T-helper 2 cell treated with Interferon-gamma antibody and Interleukin-4, amounts not matched to agents 5 μg/mL and 100 μg/mL, for 36 hours (primary cell): ENCODE results near the gene GALNT16.

Experiments
- DNase-seq: peaks from one replicate; pipeline ENCODE4 v3.0.0; 2021; ENCODE audit warnings: low spot score
- H3K27ac Mint-ChIP-seq: one replicate; pipeline ENCODE4 v1.8.0; 2021; ENCODE audit warnings: mild to moderate bottlenecking, mixed read lengths
- H3K27me3 Mint-ChIP-seq: one replicate; pipeline ENCODE4 v1.8.0; 2021; ENCODE audit warnings: low read depth, mixed read lengths
- H3K36me3 Mint-ChIP-seq: one replicate; pipeline ENCODE4 v1.8.0; 2021; ENCODE audit warnings: low read depth, mixed read lengths
- H3K4me1 Mint-ChIP-seq: one replicate; pipeline ENCODE4 v1.8.0; 2021; ENCODE audit warnings: low read depth, mixed read lengths
- H3K4me3 Mint-ChIP-seq: one replicate; pipeline ENCODE4 v1.8.0; 2022; ENCODE audit warnings: mild to moderate bottlenecking, moderate library complexity, mixed read lengths
- H3K9me3 Mint-ChIP-seq: one replicate; pipeline ENCODE4 v1.8.0; 2021; ENCODE audit warnings: mixed read lengths

GALNT16 gene

GRCh38 chr14:69321601-69322330 is 61.8 kb downstream of the GALNT16 start:
- Mint-ChIP-seq H3K4me1 (no peaks in the 10 kb centered on the region), H3K27me3 (no peaks in the 10 kb centered on the region), H3K4me3 (no peak overlapping the region), H3K9me3 (no peaks in the 10 kb centered on the region), H3K36me3 (no peaks in the 10 kb centered on the region), H3K27ac (no peak overlapping the region)
- DNase-seq, result no peak

DNA sequence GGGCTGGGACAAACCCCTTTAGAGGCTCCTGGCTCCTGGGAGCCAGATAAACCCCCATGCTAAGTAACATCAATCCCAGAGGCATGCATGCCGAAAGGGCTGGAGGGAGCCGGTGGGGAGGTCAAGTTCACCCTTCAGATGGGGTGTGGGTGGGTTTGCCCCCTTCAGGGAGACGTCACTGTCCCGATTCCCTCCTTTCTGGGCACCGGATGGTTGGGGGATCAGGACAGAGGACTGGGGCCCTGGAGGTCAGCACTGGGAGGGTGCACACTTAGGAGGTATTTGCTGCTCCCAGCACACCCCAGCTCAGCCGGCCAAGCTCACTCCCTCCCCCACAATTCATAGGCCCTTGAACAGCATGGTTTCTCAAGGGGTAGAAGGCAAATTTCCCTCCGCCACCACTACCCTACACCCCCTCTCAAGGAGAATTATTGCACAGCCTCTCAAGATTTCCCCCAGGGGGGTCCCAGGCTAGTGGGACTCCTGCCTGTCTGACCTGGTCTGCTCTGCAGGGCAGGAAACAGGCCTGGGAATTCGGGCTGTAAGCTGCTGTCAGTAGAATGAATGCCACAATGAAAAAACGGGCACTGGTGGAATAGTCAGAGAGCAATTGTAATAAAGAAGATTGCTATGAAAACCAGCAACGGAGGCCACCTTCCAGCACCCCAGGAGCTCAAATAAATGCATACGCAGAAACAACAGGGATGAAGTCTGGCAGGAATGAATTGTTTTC is 63.5 kb downstream of the GALNT16 start:
- H3K36me3 Mint-ChIP-seq, result no peaks in the 10 kb centered on the region
- no peaks in the 10 kb centered on the region for H3K4me1 Mint-ChIP-seq
- no peak overlapping the region for H3K27ac Mint-ChIP-seq
- no peaks in the 10 kb centered on the region for H3K27me3 Mint-ChIP-seq
- H3K9me3 Mint-ChIP-seq, result no peaks in the 10 kb centered on the region
- H3K4me3 Mint-ChIP-seq, result no peak overlapping the region
- no peak for DNase-seq

- Mint-ChIP-seq H3K4me1 (no peaks in the 10 kb centered on the region), H3K27ac (no peak overlapping the region), H3K27me3 (no peaks in the 10 kb centered on the region), H3K36me3 (no peaks in the 10 kb centered on the region), H3K4me3 (no peak overlapping the region), H3K9me3 (no peaks in the 10 kb centered on the region)
- DNase-seq, result no peak
Observed at GRCh38 chr14:69323999-69324282, 64.0 kb downstream of the GALNT16 start.

GRCh38 chr14:69324341-69324931 is 64.5 kb downstream of the GALNT16 start:
- H3K36me3 Mint-ChIP-seq, result no peaks in the 10 kb centered on the region
- H3K4me3 Mint-ChIP-seq, result no peak overlapping the region
- no peaks in the 10 kb centered on the region for H3K27me3 Mint-ChIP-seq
- no peaks in the 10 kb centered on the region for H3K4me1 Mint-ChIP-seq
- H3K9me3 Mint-ChIP-seq, result no peaks in the 10 kb centered on the region
- no peak overlapping the region for H3K27ac Mint-ChIP-seq
- DNase-seq, result no peak

DNA sequence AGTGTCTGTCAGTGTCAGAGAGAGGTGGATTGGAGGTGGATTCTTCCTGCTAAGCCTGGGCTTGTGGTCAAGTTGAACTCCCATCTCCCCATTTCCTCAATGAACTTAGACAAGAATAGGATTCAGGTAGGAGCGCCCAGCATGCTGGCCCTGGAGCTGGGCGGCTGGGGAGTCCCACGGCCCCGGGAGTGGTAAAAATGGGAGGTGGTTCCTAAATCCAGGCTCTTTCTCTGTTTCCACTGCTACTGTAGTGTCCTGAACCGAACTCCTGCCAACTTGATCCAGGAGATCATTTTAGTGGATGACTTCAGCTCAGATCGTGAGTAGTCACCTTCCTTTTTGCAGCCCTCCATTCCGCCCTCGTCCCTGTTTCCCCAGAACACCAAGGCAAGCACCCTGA is 65.1 kb downstream of the GALNT16 start:
- H3K9me3 Mint-ChIP-seq, result no peaks in the 10 kb centered on the region
- no peak overlapping the region for H3K4me3 Mint-ChIP-seq
- H3K27ac Mint-ChIP-seq, result no peak overlapping the region
- no peaks in the 10 kb centered on the region for H3K27me3 Mint-ChIP-seq
- H3K36me3 Mint-ChIP-seq, result no peaks in the 10 kb centered on the region
- DNase-seq, result no peak
- H3K4me1 Mint-ChIP-seq, result no peaks in the 10 kb centered on the region

DNA sequence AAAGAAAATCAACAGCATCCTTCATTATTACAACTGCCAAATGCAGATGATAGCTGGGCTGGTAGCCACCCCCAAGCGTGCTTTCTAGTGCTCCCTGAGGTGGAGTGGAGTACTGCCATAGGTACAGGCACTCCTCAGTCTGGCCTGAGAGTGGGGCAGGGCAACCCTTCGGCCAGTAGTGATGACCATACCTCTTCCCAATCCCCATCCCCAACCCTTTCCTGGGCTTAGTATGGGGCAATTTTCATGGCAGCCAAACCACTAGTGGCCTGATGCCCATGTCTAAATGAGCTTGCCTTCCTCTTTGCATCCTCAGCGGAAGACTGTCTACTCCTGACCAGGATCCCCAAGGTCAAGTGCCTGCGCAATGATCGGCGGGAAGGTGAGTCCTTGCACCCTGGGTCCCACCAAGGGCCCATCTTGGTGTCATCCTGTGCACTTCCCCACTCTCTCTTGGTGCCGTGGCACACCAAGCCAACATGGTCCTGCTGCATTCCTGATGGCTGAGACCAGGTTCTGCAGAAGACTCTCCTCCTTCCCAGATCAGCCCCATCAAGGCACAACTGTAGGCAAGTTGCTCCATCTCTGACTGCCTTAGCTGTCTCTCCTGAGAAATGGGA is 65.8 kb downstream of the GALNT16 start:
- Mint-ChIP-seq H3K4me1 (no peaks in the 10 kb centered on the region), H3K27me3 (no peaks in the 10 kb centered on the region), H3K36me3 (no peaks in the 10 kb centered on the region), H3K9me3 (no peaks in the 10 kb centered on the region), H3K27ac (no peak overlapping the region), H3K4me3 (no peak overlapping the region)
- DNase-seq, result no peak

DNA sequence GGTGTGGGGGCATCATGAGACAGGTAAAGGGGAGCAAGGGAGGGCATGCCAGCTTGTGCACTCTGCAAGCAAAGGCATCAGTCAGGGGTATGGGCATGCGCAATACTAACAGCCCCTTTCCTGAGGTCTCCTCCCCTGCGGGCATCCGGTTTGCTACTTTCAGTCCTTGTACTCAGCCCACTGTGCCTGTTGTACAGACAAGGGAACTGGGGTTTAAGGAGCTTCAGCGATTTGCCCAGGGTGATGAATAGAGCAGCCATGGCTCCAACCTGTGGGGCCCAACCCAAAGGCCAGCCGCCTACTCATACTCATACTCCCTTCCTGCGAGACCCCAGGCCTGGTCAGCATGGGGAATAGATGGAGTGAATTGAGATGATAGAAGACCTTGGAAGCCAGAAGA is 66.7 kb downstream of the GALNT16 start:
- no peak overlapping the region for H3K27ac Mint-ChIP-seq
- no peak for DNase-seq
- peaks cover under 1% of the 10 kb centered on the region for H3K27me3 Mint-ChIP-seq
- H3K36me3 Mint-ChIP-seq, result no peaks in the 10 kb centered on the region
- no peak overlapping the region for H3K4me3 Mint-ChIP-seq
- H3K9me3 Mint-ChIP-seq, result no peaks in the 10 kb centered on the region
- no peaks in the 10 kb centered on the region for H3K4me1 Mint-ChIP-seq

GRCh38 chr14:69327507-69327906 is 67.5 kb downstream of the GALNT16 start:
- peaks cover 2% of the 10 kb centered on the region for H3K27me3 Mint-ChIP-seq
- H3K36me3 Mint-ChIP-seq, result no peaks in the 10 kb centered on the region
- no peak overlapping the region for H3K27ac Mint-ChIP-seq
- H3K9me3 Mint-ChIP-seq, result no peaks in the 10 kb centered on the region
- no peaks in the 10 kb centered on the region for H3K4me1 Mint-ChIP-seq
- no peak for DNase-seq
- H3K4me3 Mint-ChIP-seq, result no peak overlapping the region

GRCh38 chr14:69328317-69328716 is 68.4 kb downstream of the GALNT16 start:
- no peak overlapping the region for H3K4me3 Mint-ChIP-seq
- H3K4me1 Mint-ChIP-seq, result no peaks in the 10 kb centered on the region
- H3K27ac Mint-ChIP-seq, result no peak overlapping the region
- no peak for DNase-seq
- H3K27me3 Mint-ChIP-seq, result peaks cover 2% of the 10 kb centered on the region
- H3K9me3 Mint-ChIP-seq, result no peaks in the 10 kb centered on the region
- H3K36me3 Mint-ChIP-seq, result no peaks in the 10 kb centered on the region

DNA sequence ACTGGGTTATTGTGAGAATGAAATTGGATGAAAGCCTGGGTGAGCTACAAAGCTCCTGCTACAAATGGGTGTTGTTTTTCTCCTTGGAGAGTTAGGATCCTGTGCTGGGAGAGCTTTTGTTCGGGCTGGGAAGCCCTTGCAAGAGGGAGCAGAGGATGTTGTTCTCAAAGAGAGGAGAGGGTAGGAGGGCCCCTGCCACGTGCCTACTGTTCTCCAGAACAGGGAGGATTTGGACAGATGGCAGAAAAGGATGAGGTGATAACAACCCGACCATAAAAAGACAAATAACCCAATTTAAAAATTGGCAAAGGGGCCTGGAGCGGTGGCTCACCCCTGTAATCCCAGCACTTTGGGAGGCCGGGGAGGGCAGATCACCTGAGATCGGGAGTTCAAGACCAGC is 68.8 kb downstream of the GALNT16 start:
- H3K27me3 Mint-ChIP-seq, result peaks cover 2% of the 10 kb centered on the region

GRCh38 chr14:69331206-69331605 is 71.2 kb downstream of the GALNT16 start:
- no peaks in the 10 kb centered on the region for H3K9me3 Mint-ChIP-seq
- H3K27ac Mint-ChIP-seq, result no peak overlapping the region
- peaks cover 2% of the 10 kb centered on the region for H3K4me1 Mint-ChIP-seq
- H3K36me3 Mint-ChIP-seq, result no peaks in the 10 kb centered on the region
- DNase-seq, result no peak
- no peak overlapping the region for H3K4me3 Mint-ChIP-seq
- H3K27me3 Mint-ChIP-seq, result peaks cover 2% of the 10 kb centered on the region

More for the DNA sequence above, 68.8 kb downstream of the GALNT16 start:
- no peaks in the 10 kb centered on the region for H3K9me3 Mint-ChIP-seq
- H3K36me3 Mint-ChIP-seq, result no peaks in the 10 kb centered on the region
- H3K27ac Mint-ChIP-seq, result no peak overlapping the region
- H3K4me3 Mint-ChIP-seq, result no peak overlapping the region
- H3K4me1 Mint-ChIP-seq, result no peaks in the 10 kb centered on the region
- no peak for DNase-seq

GRCh38 chr14:69332782-69333395 is 72.9 kb downstream of the GALNT16 start:
- DNase-seq, result no peak
- Mint-ChIP-seq H3K36me3 (no peaks in the 10 kb centered on the region), H3K27ac (no peak overlapping the region), H3K4me3 (no peak overlapping the region), H3K9me3 (no peaks in the 10 kb centered on the region), H3K4me1 (peaks cover 2% of the 10 kb centered on the region), H3K27me3 (peaks cover 2% of the 10 kb centered on the region)

DNA sequence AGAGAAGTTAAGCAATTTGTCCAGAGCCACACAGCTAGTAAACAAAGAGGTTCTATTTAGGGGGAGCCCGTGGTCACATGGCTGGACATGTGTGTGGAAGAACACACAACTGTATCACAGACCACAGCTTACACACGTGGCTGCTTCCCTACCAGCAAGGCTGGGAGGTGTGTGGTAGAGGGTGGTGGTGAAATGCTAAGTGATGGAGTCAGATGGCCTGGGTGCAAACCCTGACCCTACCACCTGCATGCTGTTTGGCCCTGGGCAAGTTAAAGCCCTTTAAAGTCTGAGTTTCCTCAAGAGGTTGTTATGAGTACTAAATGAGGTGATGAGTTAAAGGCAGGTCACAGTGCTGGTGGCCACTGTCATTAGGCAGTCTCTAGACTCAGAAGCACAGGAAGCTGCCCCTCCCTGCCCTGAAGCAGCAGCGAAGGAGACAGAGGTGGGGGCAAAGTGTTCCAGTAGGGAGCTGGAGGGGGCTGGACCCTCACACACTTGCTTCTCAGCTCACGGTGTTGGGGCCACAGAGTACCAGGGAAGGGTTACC is 73.9 kb downstream of the GALNT16 start:
- peaks cover 2% of the 10 kb centered on the region for H3K4me1 Mint-ChIP-seq
- H3K27ac Mint-ChIP-seq, result no peak overlapping the region
- no peaks in the 10 kb centered on the region for H3K9me3 Mint-ChIP-seq
- DNase-seq, result no peak
- H3K4me3 Mint-ChIP-seq, result no peak overlapping the region
- no peaks in the 10 kb centered on the region for H3K36me3 Mint-ChIP-seq
- peaks cover 2% of the 10 kb centered on the region for H3K27me3 Mint-ChIP-seq

GRCh38 chr14:69334576-69334975 is 74.6 kb downstream of the GALNT16 start:
- H3K27me3 Mint-ChIP-seq, result peaks cover 2% of the 10 kb centered on the region
- no peak for DNase-seq
- H3K27ac Mint-ChIP-seq, result no peak overlapping the region
- peaks cover 2% of the 10 kb centered on the region for H3K4me1 Mint-ChIP-seq
- no peaks in the 10 kb centered on the region for H3K36me3 Mint-ChIP-seq
- H3K9me3 Mint-ChIP-seq, result no peaks in the 10 kb centered on the region
- H3K4me3 Mint-ChIP-seq, result no peak overlapping the region
